ENCODE measurements around the gene EIF4EBP3. TPM values are rescaled to one million over a fixed set of nuclear protein-coding genes. Genes with fewer than 3 reads are reported as not detected.

The EIF4EBP3 gene
- total and polyA plus RNA-seq, 9 of the 15 experiments (the other 6 are each of a cell fraction or from before 2014, with no cell fraction given) = 1.3 to 7.5 (median 3.8) TPM

- TF ChIP-seq TEAD1 (CRISPR knock-in tag; IDR thresholded peaks at IDR 0.05) (0 out of 4 replicates have a peak, but pooled peaks have one; percentile 45 to 49), HMG20A (CRISPR knock-in tag; conservative IDR thresholded peaks at IDR 0.05) (no peak), DNMT1 (IDR thresholded peaks at IDR 0.05) (no peak), MIER1 (IDR thresholded peaks at IDR 0.05; ENCODE audit: low read depth) (no peak), SAFB2 (IDR thresholded peaks at IDR 0.05; ENCODE audit: borderline replicate concordance, low read depth, low read length, severe bottlenecking) (no peak), RBM15 (IDR thresholded peaks at IDR 0.05; ENCODE audit: insufficient read depth, low read length) (no peak), ZBTB5 (IDR thresholded peaks at IDR 0.05) (no peak), DDX20 (tag; IDR thresholded peaks at IDR 0.05; ENCODE audit: low read depth) (no peak), LARP7 (IDR thresholded peaks at IDR 0.05) (no peak), ZNF175 (CRISPR knock-in tag; IDR thresholded peaks at IDR 0.05; ENCODE audit: low read depth) (no peak), ZNF586 (CRISPR knock-in tag; conservative IDR thresholded peaks at IDR 0.05) (no peak), HDAC3 (IDR thresholded peaks at IDR 0.05; ENCODE audit: borderline replicate concordance, partially characterized antibody) (no peak), OTX1 (CRISPR knock-in tag; IDR thresholded peaks at IDR 0.05) (no peak; the same call in 1 of the 2 replicates), FOXK2 (conservative IDR thresholded peaks at IDR 0.05 in 1 of 2, IDR thresholded peaks at IDR 0.05 in 1 of 2; ENCODE audit: low read depth in 2 of 2) (peak; percentile 98 to 99), HDAC8 (tag; IDR thresholded peaks at IDR 0.05) (no peak), ZNF407 (IDR thresholded peaks at IDR 0.05; ENCODE audit: low read depth) (no peak), ZNF696 (CRISPR knock-in tag; conservative IDR thresholded peaks at IDR 0.05) (no peak)
These were observed at the start of gene EIF4EBP3 (continued) for GRCh38 chr5:140547508-140548299.
